Measurements from ENCODE around the gene SPTLC2. TPM values are rescaled to one million over a fixed set of nuclear protein-coding genes. Genes with fewer than 3 reads are reported as not detected.
"Not testable (repeated sequence)": the region's sequence is repeated elsewhere in the genome, so short reads cannot be mapped to it uniquely, and the experiment has no call there.

The SPTLC2 gene
- 63.6 TPM for total RNA-seq (ENCODE audit: unreplicated experiment)
- long read RNA-seq, full-length matches to known transcripts = 25 of 27 reads
- long read RNA-seq, partial matches to known transcripts = 2 of 27 reads
- long read RNA-seq, other reads (novel, unspliced or antisense) = 0 of 27 reads

GRCh38 chr14:77616454-77617229 lies at the start of gene SPTLC2:
TSS of gene SPTLC2 (minus strand) at chr14:77616637. CDS start at chr14:77616579, 58 bp downstream.
- H3K9me3 Mint-ChIP-seq (ENCODE audit: unreplicated experiment) = no peaks in the 10 kb centered on the region
- peaks cover 1% of the 10 kb centered on the region for H3K27me3 Mint-ChIP-seq (ENCODE audit: unreplicated experiment)
- H3K4me3 Mint-ChIP-seq (ENCODE audit: unreplicated experiment) = peak within 1 kb of the TSS; percentile 97
- H3K36me3 Mint-ChIP-seq (ENCODE audit: low read depth, unreplicated experiment) = no peaks in the 10 kb centered on the region
- peaks cover 19% of the 10 kb centered on the region for H3K4me1 Mint-ChIP-seq (ENCODE audit: unreplicated experiment)
- no peak for TF ChIP-seq CTCF (IDR thresholded peaks at IDR 0.05; ENCODE audit: unreplicated experiment)
- H3K27ac Mint-ChIP-seq (ENCODE audit: unreplicated experiment) = peak within 1 kb of the TSS; percentile 74
- DNase-seq (ENCODE audit: low spot score) = peak; percentile 95

- no peak for TF ChIP-seq CTCF (IDR thresholded peaks at IDR 0.05; ENCODE audit: unreplicated experiment)
- no peaks in the 10 kb centered on the region for H3K9me3 Mint-ChIP-seq (ENCODE audit: unreplicated experiment)
- no peaks in the 10 kb centered on the region for H3K36me3 Mint-ChIP-seq (ENCODE audit: low read depth, unreplicated experiment)
- H3K4me1 Mint-ChIP-seq (ENCODE audit: unreplicated experiment) = peaks cover 5% of the 10 kb centered on the region
- no peak overlapping the region for H3K27ac Mint-ChIP-seq (ENCODE audit: unreplicated experiment)
- no peak for DNase-seq (ENCODE audit: low spot score)
- H3K27me3 Mint-ChIP-seq (ENCODE audit: unreplicated experiment) = peaks cover 4% of the 10 kb centered on the region
- no peak overlapping the region for H3K4me3 Mint-ChIP-seq (ENCODE audit: unreplicated experiment)
Measured at GRCh38 chr14:77663293-77663692, 46.9 kb upstream of the SPTLC2 start.

- not testable (repeated sequence) for H3K9me3 Mint-ChIP-seq (ENCODE audit: unreplicated experiment); H3K4me3 Mint-ChIP-seq (ENCODE audit: unreplicated experiment); DNase-seq (ENCODE audit: low spot score); H3K36me3 Mint-ChIP-seq (ENCODE audit: low read depth, unreplicated experiment); H3K27ac Mint-ChIP-seq (ENCODE audit: unreplicated experiment); H3K27me3 Mint-ChIP-seq (ENCODE audit: unreplicated experiment)
- H3K4me1 Mint-ChIP-seq (ENCODE audit: unreplicated experiment) = peaks cover 10% of the 10 kb centered on the region
Measured at GRCh38 chr14:77661562-77661961, 45.1 kb upstream of the SPTLC2 start.

- H3K4me3 Mint-ChIP-seq (ENCODE audit: unreplicated experiment) = no peak overlapping the region
- no peak for TF ChIP-seq CTCF (IDR thresholded peaks at IDR 0.05; ENCODE audit: unreplicated experiment)
- no peaks in the 10 kb centered on the region for H3K9me3 Mint-ChIP-seq (ENCODE audit: unreplicated experiment)
- peak overlapping the region; percentile 77 for H3K27ac Mint-ChIP-seq (ENCODE audit: unreplicated experiment)
- H3K36me3 Mint-ChIP-seq (ENCODE audit: low read depth, unreplicated experiment) = no peaks in the 10 kb centered on the region
- H3K4me1 Mint-ChIP-seq (ENCODE audit: unreplicated experiment) = peaks cover 17% of the 10 kb centered on the region
- no peak for DNase-seq (ENCODE audit: low spot score)
- peaks cover 4% of the 10 kb centered on the region for H3K27me3 Mint-ChIP-seq (ENCODE audit: unreplicated experiment)
Measured at GRCh38 chr14:77660754-77661153, 44.3 kb upstream of the SPTLC2 start.

GRCh38 chr14:77659831-77660230 lies 43.4 kb upstream of the SPTLC2 start:
- Mint-ChIP-seq H3K9me3 (ENCODE audit: unreplicated experiment) (no peaks in the 10 kb centered on the region), H3K4me3 (ENCODE audit: unreplicated experiment) (no peak overlapping the region), H3K36me3 (ENCODE audit: low read depth, unreplicated experiment) (no peaks in the 10 kb centered on the region), H3K27ac (ENCODE audit: unreplicated experiment) (no peak overlapping the region), H3K27me3 (ENCODE audit: unreplicated experiment) (peaks cover 6% of the 10 kb centered on the region), H3K4me1 (ENCODE audit: unreplicated experiment) (peaks cover 21% of the 10 kb centered on the region)
- no peak for TF ChIP-seq CTCF (IDR thresholded peaks at IDR 0.05; ENCODE audit: unreplicated experiment)
- DNase-seq (ENCODE audit: low spot score) = no peak
